ENCODE measurements around the gene LMBRD2.

LMBRD2 gene

GRCh38 chr5:36128795-36129194, 22.9 kb downstream of the LMBRD2 start:
- ChIA-PET CTCF (interaction anchor here (0.7 to 2.5 kb wide), 4 partner anchors 11 to 49 kb away, joined by 3 to 10 read pairs (median 4); no protein-coding TSS in a partner anchor), POLR2A (no interaction called here)
- TF ChIP-seq CTCF (IDR thresholded peaks at IDR 0.05; ENCODE audit: control extremely low read depth, extremely low read depth, low read depth, missing control alignments) = no peak
- no peak for DNase-seq (ENCODE audit: extremely low spot score)

DNA sequence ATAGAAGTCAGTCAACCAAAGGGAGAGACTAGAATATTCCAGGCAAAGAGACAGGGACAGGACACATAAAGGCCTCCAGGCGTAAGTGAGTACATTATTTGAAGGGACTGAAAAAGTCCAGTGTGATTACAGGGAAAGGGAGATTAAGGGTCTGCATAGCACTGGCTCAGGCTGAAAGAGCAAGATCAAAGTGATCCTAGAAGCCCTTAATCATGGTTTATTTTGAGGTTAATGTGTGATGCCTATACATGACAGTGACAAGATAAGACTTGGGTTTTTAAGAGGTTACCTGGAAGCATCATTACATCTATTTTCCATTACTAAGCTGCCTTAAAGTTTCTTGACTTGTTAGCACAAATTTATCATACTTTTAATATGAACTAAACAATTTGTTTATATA, 25.8 kb downstream of the LMBRD2 start:
- TF ChIP-seq CTCF (IDR thresholded peaks at IDR 0.05; ENCODE audit: control extremely low read depth, extremely low read depth, low read depth, missing control alignments) = no peak
- DNase-seq (ENCODE audit: extremely low spot score) = no peak
- POLR2A ChIA-PET = no interaction called here
- CTCF ChIA-PET = no interaction called here

DNA sequence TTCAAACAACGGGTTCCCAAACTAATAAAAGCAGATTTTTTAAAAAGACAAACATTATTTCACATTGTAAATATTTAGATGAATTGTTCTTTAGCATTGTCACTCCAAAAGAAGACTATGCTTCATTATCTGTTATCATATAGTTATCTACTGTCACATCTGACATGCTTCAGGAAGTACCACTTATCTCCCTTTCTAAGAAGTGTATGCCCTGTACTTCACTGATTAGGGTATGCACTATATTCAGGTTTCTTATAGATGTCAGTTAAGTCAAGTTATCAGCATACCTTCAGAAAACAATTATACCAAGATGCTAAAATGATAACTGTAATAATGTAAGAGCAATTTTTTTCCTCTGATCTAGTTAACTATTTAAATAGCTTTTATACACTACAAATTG, 40.4 kb downstream of the LMBRD2 start:
- ChIA-PET CTCF (interaction anchor here (1.0 to 1.2 kb wide), 2 partner anchors 32 to 35 kb away, joined by 3 to 6 read pairs; no protein-coding TSS in a partner anchor), POLR2A (no interaction called here)
- no peak for DNase-seq (ENCODE audit: extremely low spot score)
- no peak for TF ChIP-seq CTCF (IDR thresholded peaks at IDR 0.05; ENCODE audit: control extremely low read depth, extremely low read depth, low read depth, missing control alignments)

DNA sequence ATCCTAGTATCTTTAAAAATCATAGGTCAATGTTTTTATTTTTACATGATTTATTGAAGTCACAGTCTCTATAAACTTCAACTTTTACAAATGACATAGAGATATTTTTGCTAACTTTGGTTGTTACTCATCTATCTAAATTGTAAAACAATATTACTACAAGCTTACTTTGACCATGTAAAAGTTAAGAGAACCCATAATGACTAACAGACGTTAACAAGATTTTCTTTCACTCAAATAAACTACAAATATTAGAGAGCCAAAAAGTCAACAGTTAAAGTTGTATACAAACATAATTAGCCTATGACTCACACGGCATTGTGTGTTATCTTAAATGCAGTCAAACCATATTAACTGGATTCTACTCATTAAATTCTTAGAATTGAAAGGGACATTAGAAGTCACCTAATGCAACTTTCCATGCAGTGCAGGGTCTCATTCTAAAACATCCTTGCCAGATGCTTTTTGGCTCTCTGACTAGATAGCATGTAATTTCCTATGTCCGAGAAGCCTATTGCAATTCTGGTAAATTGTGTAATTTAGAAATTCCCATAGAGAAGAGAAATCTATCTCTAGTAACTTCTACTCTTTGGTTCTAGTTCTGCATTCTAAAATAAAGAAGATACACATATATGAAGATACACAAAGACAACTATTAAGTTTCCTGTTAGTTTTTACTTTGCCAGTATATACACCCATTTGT, 42.8 kb downstream of the LMBRD2 start:
- CTCF ChIA-PET = no interaction called here
- no peak for DNase-seq (ENCODE audit: extremely low spot score)
- POLR2A ChIA-PET = no interaction called here
- TF ChIP-seq CTCF (IDR thresholded peaks at IDR 0.05; ENCODE audit: control extremely low read depth, extremely low read depth, low read depth, missing control alignments) = no peak

DNA sequence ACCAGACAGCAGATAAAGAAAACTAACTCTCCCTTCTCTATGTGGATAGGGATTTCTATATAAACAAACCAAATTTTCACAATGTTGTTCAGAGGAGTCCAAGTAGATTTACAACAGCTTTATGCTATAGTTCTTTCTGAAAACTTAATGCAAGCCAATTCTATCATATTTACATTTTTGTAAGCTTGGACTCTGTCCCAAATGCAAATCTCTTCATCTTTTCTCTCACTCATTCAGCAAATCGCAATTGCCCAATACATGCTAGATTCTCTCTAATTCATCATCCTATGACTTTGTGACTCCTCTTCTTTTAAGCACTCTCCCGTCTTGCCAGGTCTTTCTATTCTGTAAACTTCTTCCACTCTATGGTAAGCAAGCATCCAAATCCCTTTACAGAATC, 45.9 kb downstream of the LMBRD2 start:
- ChIA-PET CTCF (interaction anchor here (0.8 to 1.2 kb wide), 3 partner anchors 13 to 19 kb away, joined by 3 to 4 read pairs (median 3); no protein-coding TSS in a partner anchor), POLR2A (no interaction called here)
- no peak for TF ChIP-seq CTCF (IDR thresholded peaks at IDR 0.05; ENCODE audit: control extremely low read depth, extremely low read depth, low read depth, missing control alignments)
- DNase-seq (ENCODE audit: extremely low spot score) = no peak

DNA sequence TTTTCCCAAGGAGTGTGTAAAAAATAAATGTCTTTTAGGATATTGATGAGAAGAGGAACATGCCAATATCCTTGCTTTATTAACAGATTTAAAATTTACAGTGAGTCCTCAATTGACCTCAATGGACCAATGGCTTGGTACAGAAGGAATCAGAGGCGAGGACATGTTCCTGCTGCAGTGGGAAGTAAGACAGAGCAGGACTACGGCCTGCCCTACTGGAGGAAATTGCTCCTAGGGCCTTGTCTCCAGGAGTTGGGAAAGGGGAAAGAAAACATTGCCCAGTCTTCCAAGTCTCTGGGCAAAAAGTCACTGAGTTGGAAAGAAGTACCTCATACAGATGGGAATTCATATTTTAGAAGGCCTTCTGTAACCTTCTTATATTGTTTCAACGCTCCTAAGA, 51.9 kb downstream of the LMBRD2 start:
- DNase-seq (ENCODE audit: extremely low spot score) = no peak
- CTCF ChIA-PET = no interaction called here

More for the DNA sequence above, 51.9 kb downstream of the LMBRD2 start:
- POLR2A ChIA-PET = no interaction called here
- no peak for TF ChIP-seq CTCF (IDR thresholded peaks at IDR 0.05; ENCODE audit: control extremely low read depth, extremely low read depth, low read depth, missing control alignments)
